ENCODE data around the gene TPK1. TPM values are rescaled to one million over a fixed set of nuclear protein-coding genes. Genes with fewer than 3 reads are reported as not detected.

The TPK1 gene
- total and polyA plus RNA-seq, 2 of the 8 experiments (the other 6 are each of a cell fraction or from before 2014, with no cell fraction given): 1.9 to 2.7 TPM

GRCh38 chr7:144500225-144500624 is 335.6 kb downstream of the TPK1 start:
- Histone ChIP-seq H2BK20ac (ENCODE audit: low read length) (no peak overlapping the region), H2AK5ac (ENCODE audit: low read depth, low read length) (no peak overlapping the region), H3K79me1 (ENCODE audit: low read depth, low read length) (no peaks in the 10 kb centered on the region), H3K9me3 (ENCODE audit: insufficient read depth in 2 of 2, low read depth in 1 of 2, low read length in 1 of 2) (no peaks in the 10 kb centered on the region), H3K56ac (replicated peaks; ENCODE audit: insufficient read length, low read depth, low read length) (no peak overlapping the region), H3K23ac (ENCODE audit: insufficient read length) (no peak overlapping the region), H3K27ac (ENCODE audit: low read depth, low read length) (no peak overlapping the region), H3K4me2 (ENCODE audit: insufficient read depth in 1 of 2, low read depth in 2 of 2, low read length in 2 of 2) (no peak overlapping the region), H3K18ac (ENCODE audit: extremely low read depth, low read length) (no peak overlapping the region), H3K27me3 (replicated peaks in 1 of 4; ENCODE audit: control insufficient read depth in 3 of 4, extremely low read depth in 1 of 4, insufficient read depth in 3 of 4, low read length in 3 of 4) (no peaks in the 10 kb centered on the region), H3K36me3 (ENCODE audit: control insufficient read depth in 2 of 4, insufficient read depth in 4 of 4, low read length in 3 of 4) (no peaks in the 10 kb centered on the region), H4K5ac (ENCODE audit: insufficient read length, low read depth, low read length) (no peak overlapping the region), H3K23me2 (ENCODE audit: low read depth, low read length) (no peaks in the 10 kb centered on the region), H2BK120ac (replicated peaks; ENCODE audit: low read depth, low read length) (no peak overlapping the region), H2BK15ac (ENCODE audit: low read length) (no peak overlapping the region), H4K91ac (replicated peaks; ENCODE audit: insufficient read length, low read length) (no peak overlapping the region), H3K4me3 (ENCODE audit: extremely low read depth in 1 of 4, insufficient read depth in 2 of 4, low read depth in 3 of 4, low read length in 4 of 4) (no peak overlapping the region), H2BK5ac (ENCODE audit: low read depth, low read length) (no peak overlapping the region), H2AFZ (ENCODE audit: low read length) (no peak overlapping the region), H3K4ac (replicated peaks; ENCODE audit: insufficient read length, low read depth, low read length) (no peak overlapping the region), H3K9ac (replicated peaks in 1 of 4; ENCODE audit: extremely low read depth in 1 of 4, low read depth in 3 of 4, low read length in 3 of 4) (no peak overlapping the region), H3K4me1 (replicated peaks in 1 of 4; ENCODE audit: control insufficient read depth in 3 of 4, insufficient read depth in 4 of 4, low read length in 3 of 4) (no peaks in the 10 kb centered on the region), H2BK12ac (ENCODE audit: low read depth, low read length) (no peak overlapping the region), H4K20me1 (replicated peaks in 1 of 2; ENCODE audit: control insufficient read depth in 1 of 2, insufficient read depth in 2 of 2, low read length in 2 of 2) (no peaks in the 10 kb centered on the region), H4K8ac (ENCODE audit: extremely low read depth, insufficient read depth, low read length) (no peak overlapping the region), H3K14ac (ENCODE audit: insufficient read length) (no peak overlapping the region), H3K79me2 (ENCODE audit: control insufficient read depth in 1 of 2, insufficient read depth in 2 of 2, low read length in 2 of 2) (no peaks in the 10 kb centered on the region)
- ChIA-PET CTCF (ENCODE audit: partially characterized antibody) (interaction anchor here (1.0 kb wide), 1 partner anchor 46 kb away, joined by 3 read pairs; no protein-coding TSS in a partner anchor), POLR2A (ENCODE audit: partially characterized antibody) (interaction anchor here (1.8 kb wide), 1 partner anchor 14 kb away, joined by 3 read pairs; no protein-coding TSS in a partner anchor)
- DNase-seq (ENCODE audit: low read depth in 1 of 2, low spot score in 2 of 2) (no peak), FAIRE-seq (no peak)
- WGBS, 2 experiments (ENCODE audit: extremely low coverage in 1 of 2, insufficient coverage in 1 of 2, insufficient read length in 1 of 2, insufficient replicate concordance in 2 of 2, low coverage in 1 of 2, low lambda C conversion rate in 2 of 2, missing lambda C conversion rate in 1 of 2): 71% methylated on average over 5 of the region's 5 CpGs; no CpG with 5 or more reads in 1 of the 2 experiments
- TF ChIP-seq TBP (IDR thresholded peaks at IDR 0.05; ENCODE audit: low read depth, low read length) (no peak), TCF12 (IDR thresholded peaks at IDR 0.05; ENCODE audit: low read depth, low read length) (no peak), GTF2F1 (IDR thresholded peaks at IDR 0.05; ENCODE audit: borderline replicate concordance, low read depth, low read length) (no peak), CBX8 (IDR thresholded peaks at IDR 0.05; ENCODE audit: borderline replicate concordance, low read depth, low read length) (no peak), RBBP5 (IDR thresholded peaks at IDR 0.05; ENCODE audit: borderline replicate concordance, low read depth, low read length) (no peak)

Measured in H1 (cell line).